Activated B cell treated with CpG ODN at 0.5 μM for 24 hours (primary cell): ENCODE measurements around the gene FMO3. TPM values are rescaled to one million over a fixed set of nuclear protein-coding genes. Genes with fewer than 3 reads are reported as not detected.

Experiments
- ATAC-seq: fragments of 200-7000 bp; cut with Tn5 transposase; one replicate; pipeline ENCODE4 v1.10.0; 2021; ENCODE audit warnings: low read depth, mild to moderate bottlenecking, moderate library complexity
- CTCF ChIA-PET: fragments of 350-600 bp; sonication (Branson Sonifier 250); formaldehyde crosslinking; loops from one replicate; lab custom pipeline; 2021; ENCODE audit warnings: antibody characterized with exemption; lab: Charles Lee
- POLR2A ChIA-PET: fragments of 350-600 bp; sonication (Branson Sonifier 250); formaldehyde crosslinking; loops from one replicate; lab custom pipeline; 2021; ENCODE audit warnings: antibody characterized with exemption; lab: Charles Lee
- DNase-seq: peaks from one replicate; pipeline ENCODE4 v3.0.0; 2022
- H3K27ac Mint-ChIP-seq: one replicate; pipeline ENCODE4 v1.8.0; 2020; ENCODE audit warnings: mixed read lengths
- H3K27me3 Mint-ChIP-seq: one replicate; pipeline ENCODE4 v1.8.0; 2021; ENCODE audit warnings: mixed read lengths
- H3K36me3 Mint-ChIP-seq: one replicate; pipeline ENCODE4 v1.8.0; 2021; ENCODE audit warnings: low read depth, mixed read lengths
- H3K4me1 Mint-ChIP-seq: one replicate; pipeline ENCODE4 v1.8.0; 2021; ENCODE audit warnings: mixed read lengths
- H3K4me3 Mint-ChIP-seq: one replicate; pipeline ENCODE4 v1.8.0; 2020; ENCODE audit warnings: mild to moderate bottlenecking, mixed read lengths
- H3K9me3 Mint-ChIP-seq: one replicate; pipeline ENCODE4 v1.8.0; 2020; ENCODE audit warnings: mixed read lengths
- CTCF ChIP-seq: fragments of 200-600 bp; IDR thresholded peaks from one replicate; pipeline ENCODE4 v1.8.0; 2022; ENCODE audit warnings: antibody characterized with exemption, mild to moderate bottlenecking
- intact Hi-C: fragments of 100-400 bp; cut with micrococcal nuclease; formaldehyde crosslinking; loops from one replicate; pipeline ENCODE4 v1.15.1; 2024
- total RNA-seq: library from RNA; stranded (reverse); gene quantifications from 2 replicates; pipeline ENCODE4 v1.2.3, GENCODE V29; 2022

The FMO3 gene
- total RNA-seq, 1 donor from 2014 or later: not detected

DNA sequence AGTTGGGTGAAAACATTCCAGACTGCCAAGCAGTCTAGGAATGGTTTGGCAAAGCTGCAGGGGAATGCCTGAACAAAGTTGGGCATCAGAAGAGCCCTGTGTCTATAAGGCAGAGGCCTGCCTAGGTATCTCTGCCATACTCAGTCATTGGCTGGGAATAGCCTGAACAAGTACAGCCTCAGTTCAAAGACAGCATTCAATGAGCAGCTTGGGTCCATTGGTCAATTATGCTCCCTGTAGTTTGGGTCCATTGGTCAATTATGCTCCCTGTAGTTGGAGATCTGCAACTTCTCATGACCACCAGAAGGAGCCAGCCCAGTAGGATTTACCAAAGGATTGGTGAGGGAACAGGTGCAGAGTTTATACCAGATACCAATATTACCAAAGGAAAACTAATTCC, 31.6 kb downstream of the FMO3 start:
- no peak overlapping the region for H3K4me3 Mint-ChIP-seq
- DNase-seq: no peak
- CTCF ChIA-PET: no interaction called here
- ATAC-seq: no peak
- H3K27ac Mint-ChIP-seq: no peak overlapping the region
- intact Hi-C loops: no loop called here
- no peaks in the 10 kb centered on the region for H3K9me3 Mint-ChIP-seq
- POLR2A ChIA-PET: no interaction called here
- TF ChIP-seq CTCF: no peak
- H3K4me1 Mint-ChIP-seq: no peaks in the 10 kb centered on the region
- no peaks in the 10 kb centered on the region for H3K36me3 Mint-ChIP-seq
- peaks cover 2% of the 10 kb centered on the region for H3K27me3 Mint-ChIP-seq

GRCh38 chr1:171122893-171123292, 32.2 kb downstream of the FMO3 start:
- no peak for TF ChIP-seq CTCF
- no peak overlapping the region for H3K27ac Mint-ChIP-seq

DNA sequence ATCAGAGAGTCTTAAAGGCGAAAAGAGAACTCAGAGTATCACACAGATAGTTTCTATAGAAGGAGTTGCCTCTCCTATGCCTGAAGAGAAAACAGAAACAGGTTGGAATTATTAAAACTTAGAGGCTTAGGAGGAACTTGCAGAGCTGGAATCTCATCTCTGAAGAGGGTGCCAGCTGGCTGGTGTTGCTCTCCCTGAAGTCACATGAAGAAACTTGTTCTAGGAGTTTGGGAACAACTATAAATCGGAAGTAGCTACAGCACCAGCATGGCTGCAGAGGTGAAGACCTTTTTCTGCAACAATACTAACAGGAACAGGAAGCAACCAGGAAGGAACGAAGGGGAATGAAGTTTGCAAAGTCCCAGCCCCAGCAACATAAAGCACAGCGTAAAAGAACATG, 35.8 kb downstream of the FMO3 start:
- no peak overlapping the region for H3K4me3 Mint-ChIP-seq
- no peak for TF ChIP-seq CTCF
- ATAC-seq (no peak), DNase-seq (no peak)
- H3K36me3 Mint-ChIP-seq: no peaks in the 10 kb centered on the region
- peaks cover 4% of the 10 kb centered on the region for H3K9me3 Mint-ChIP-seq
- ChIA-PET POLR2A (no interaction called here), CTCF (no interaction called here)
- H3K27ac Mint-ChIP-seq: no peak overlapping the region
- intact Hi-C loops: no loop called here
- H3K4me1 Mint-ChIP-seq: no peaks in the 10 kb centered on the region
- peaks cover 5% of the 10 kb centered on the region for H3K27me3 Mint-ChIP-seq

More at GRCh38 chr1:171122893-171123292, 32.2 kb downstream of the FMO3 start:
- DNase-seq (no peak), ATAC-seq (no peak)
- ChIA-PET POLR2A (no interaction called here), CTCF (no interaction called here)
- no peaks in the 10 kb centered on the region for H3K9me3 Mint-ChIP-seq
- intact Hi-C loops: no loop called here
- H3K36me3 Mint-ChIP-seq: no peaks in the 10 kb centered on the region
- H3K4me3 Mint-ChIP-seq: no peak overlapping the region
- H3K4me1 Mint-ChIP-seq: no peaks in the 10 kb centered on the region
- peaks cover 2% of the 10 kb centered on the region for H3K27me3 Mint-ChIP-seq

DNA sequence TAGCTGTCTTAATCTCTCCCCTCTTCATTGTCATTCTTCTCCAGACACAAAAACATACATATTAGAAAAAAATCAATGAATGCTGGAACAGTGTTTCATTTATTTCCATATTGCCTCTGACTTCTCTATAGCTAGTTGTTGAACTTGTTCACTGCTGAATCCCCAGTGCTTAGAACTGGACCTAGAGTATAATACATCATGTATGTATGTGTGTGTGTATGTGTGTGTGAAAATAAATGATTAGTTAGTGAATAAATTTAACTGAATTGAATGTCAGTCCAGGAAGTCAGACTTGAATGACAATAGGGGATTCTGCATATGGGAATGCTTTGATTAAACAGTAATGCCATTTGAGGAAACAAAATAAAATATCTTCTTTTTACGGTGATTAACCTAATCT, 36.4 kb downstream of the FMO3 start:
- TF ChIP-seq CTCF: no peak
- intact Hi-C loops: no loop called here
- Mint-ChIP-seq H3K9me3 (peaks cover 4% of the 10 kb centered on the region), H3K36me3 (no peaks in the 10 kb centered on the region), H3K4me3 (no peak overlapping the region), H3K4me1 (no peaks in the 10 kb centered on the region), H3K27ac (no peak overlapping the region), H3K27me3 (peaks cover 5% of the 10 kb centered on the region)
- ATAC-seq: no peak
- POLR2A ChIA-PET: no interaction called here
- CTCF ChIA-PET: no interaction called here
- no peak for DNase-seq

- ChIA-PET CTCF (no interaction called here), POLR2A (no interaction called here)
- no peak overlapping the region for H3K27ac Mint-ChIP-seq
- H3K36me3 Mint-ChIP-seq: no peaks in the 10 kb centered on the region
- no peak for TF ChIP-seq CTCF
- peaks cover 4% of the 10 kb centered on the region for H3K9me3 Mint-ChIP-seq
- H3K4me1 Mint-ChIP-seq: no peaks in the 10 kb centered on the region
- intact Hi-C loops: no loop called here
- no peak for DNase-seq
- H3K27me3 Mint-ChIP-seq: peaks cover 5% of the 10 kb centered on the region
- H3K4me3 Mint-ChIP-seq: no peak overlapping the region
- ATAC-seq: no peak
Observed at GRCh38 chr1:171127501-171127900, 36.8 kb downstream of the FMO3 start.
